Hematopoietic multipotent progenitor cell (in vitro differentiated cells): ENCODE data around the gene SBNO1. TPM values are rescaled to one million over a fixed set of nuclear protein-coding genes. Genes with fewer than 3 reads are reported as not detected.
"Not testable (repeated sequence)": the region's sequence is repeated elsewhere in the genome, so short reads cannot be mapped to it uniquely, and the experiment has no call there.

Experiments used
- DNase-seq, 3 donors: peaks; one replicate each; pipeline ENCODE4 v3.0.0-alpha.2; 2011 to 2015; ENCODE audit warnings: low read depth in 2 of 3, low spot score in 2 of 3
- total RNA-seq: library from RNA; depleted of rRNA; stranded (reverse); fragments of >200 nt; gene quantifications from one replicate; pipeline ENCODE4 v1.2.3, GENCODE V29; 2012

The SBNO1 gene
- total RNA-seq: 11.8 TPM

DNA sequence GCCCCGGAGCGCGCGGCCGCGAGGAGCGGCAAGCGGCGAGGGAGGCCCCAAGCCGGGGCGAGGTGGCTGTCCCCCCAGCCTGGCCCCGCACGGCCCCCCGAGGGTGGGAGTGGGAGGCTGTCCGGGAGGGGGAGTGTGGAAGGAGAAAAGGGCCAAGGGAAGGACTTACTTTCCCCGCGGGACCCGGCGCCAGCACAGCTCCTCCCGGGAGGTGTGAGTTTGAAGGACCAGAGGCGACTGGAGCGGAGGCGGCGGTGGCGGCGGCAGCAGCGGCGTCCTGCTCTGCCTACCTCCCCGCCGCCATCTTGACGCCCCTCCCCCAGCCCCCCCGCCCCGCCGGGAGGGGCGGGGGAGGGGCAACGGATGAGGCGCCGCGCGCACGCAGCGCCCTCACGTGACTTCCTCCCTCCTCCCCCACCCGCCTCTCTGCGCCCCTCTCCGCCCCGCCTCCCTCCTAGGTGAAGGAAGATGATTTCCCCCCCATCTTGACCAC lies at the start of gene SBNO1:
Gene SBNO1 (minus strand): TSS at position 316 of the 493 bp plus-strand sequence. CDS start 14,406 bp downstream, outside the sequence.
- peak; percentile 89 to 94 (median 91) for DNase-seq

DNA sequence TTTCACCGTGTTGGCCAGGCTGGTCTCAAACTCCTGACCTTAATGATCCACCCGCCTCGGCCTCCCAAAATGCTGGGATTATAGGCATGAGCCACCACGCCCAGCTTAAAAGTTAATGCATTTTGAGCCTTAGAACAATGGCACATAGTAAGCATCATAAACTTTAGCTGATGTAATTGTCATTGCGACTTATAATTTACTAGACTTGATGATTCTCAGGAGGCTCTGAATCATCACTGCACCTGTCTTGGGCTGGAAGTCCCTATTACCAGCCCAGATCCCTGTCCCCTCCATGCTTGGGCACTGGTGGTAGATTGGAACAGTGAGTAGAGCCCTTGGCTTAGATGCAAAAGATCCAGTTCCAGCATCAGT lies 45.4 kb upstream of the SBNO1 start:
- no peak for DNase-seq

DNA sequence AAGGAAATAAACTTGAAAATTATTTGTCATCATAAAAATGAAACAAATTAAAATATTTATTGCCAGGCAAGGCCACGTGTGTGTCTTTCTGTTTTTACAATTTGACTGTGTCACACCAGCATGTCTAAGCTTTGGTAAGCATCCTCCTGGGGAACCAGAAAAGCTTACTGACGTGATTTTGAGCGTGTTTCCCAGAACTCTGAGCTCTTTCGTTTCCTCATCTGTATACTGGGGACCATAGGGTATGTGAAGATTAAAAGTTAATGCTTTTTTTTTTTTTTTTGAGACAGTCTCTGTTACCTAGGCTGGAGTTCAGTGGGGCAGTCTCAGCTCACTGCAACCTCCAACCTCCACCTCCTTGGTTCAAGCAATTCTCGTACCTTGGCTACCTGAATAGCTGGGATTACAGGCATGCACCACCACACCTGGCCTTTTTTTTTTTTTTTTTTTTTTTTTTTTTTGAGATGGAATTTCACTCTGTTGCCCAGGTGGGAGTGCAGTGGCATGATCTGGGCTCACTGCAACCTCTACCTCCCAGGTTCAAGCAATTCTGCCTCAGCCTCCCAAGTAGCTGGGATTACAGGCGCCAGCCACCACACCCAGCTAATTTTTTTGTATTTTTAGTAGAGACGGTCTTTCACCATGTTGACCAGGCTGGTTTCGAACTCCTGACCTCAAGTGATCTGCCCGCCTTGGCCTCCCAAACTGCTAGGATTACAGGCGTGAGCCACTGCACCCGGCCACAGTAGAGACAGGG lies 44.8 kb upstream of the SBNO1 start:
- DNase-seq: not testable (repeated sequence)

DNA sequence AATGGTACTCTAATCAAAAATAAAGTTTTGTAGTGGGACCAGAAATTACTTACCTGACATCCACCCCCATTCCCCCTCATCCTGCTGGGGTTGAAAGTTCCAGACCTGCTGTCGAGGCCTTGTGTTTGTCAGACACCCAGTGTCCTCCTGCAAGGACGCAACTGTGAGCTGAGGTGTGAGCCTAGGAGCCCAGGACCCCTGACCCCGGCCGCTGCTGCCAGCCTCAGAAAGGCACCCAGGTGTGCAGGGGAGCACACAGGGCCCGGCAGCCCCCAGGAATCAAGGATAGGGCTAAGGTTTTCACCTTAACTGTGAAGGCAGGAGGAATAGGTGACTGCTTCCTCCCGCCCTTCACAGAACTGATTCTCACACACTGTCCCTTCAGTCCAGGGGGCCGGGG lies 44.0 kb upstream of the SBNO1 start:
- DNase-seq: not testable (repeated sequence)

DNA sequence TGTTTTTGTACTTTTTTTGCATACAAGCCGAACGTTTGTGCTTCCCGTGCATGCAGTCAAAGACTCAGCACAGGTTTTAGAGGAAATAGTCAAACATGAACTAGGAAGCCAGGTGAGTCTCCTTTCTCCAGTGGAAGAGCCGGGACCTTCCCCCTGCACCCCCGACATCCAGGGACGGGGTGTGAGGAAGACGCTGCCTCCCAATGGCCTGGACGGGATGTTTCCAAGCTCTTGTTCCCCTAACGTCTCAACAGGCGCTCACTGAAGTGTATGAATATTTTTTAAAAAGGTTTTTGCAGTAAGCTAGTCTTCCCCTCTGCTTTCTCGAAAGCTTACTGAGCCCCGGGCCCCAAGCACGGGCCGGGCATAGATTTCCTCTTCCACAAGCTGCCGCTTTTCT lies 43.3 kb upstream of the SBNO1 start:
- DNase-seq: not testable (repeated sequence)

DNA sequence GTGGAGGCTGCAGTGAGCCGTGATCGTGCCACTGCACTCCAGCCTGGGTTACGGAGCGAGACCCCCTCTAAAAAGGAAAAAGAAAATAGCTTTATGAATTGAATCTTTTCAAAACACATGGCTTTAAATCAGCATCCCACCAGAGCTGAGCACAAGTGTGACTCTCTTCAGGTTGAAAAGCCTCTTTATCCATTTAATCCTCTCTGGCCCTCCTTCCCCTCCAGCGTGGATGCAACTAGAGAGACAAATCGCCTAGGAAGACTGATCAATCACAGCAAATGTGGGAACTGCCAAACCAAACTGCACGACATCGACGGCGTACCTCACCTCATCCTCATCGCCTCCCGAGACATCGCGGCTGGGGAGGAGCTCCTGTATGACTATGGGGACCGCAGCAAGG lies 42.6 kb upstream of the SBNO1 start:
- DNase-seq: not testable (repeated sequence)

DNA sequence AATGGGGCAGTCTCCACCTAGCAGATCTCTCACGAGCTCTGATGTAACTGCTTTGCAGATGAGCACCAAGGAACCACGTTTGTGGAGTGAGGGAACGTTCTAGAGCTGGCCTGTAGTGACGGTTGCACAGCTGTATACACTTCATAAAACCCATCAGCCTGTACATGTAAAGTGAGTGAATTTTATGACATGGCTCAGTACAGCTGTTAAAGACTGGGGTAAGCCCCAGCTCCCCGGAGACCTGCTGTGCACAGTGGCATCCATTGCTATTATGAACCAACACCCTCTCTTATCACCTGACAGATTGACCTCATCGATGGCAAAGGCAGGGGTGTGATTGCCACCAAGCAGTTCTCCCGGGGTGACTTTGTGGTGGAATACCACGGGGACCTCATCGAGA lies 39.9 kb upstream of the SBNO1 start:
- DNase-seq: no peak

DNA sequence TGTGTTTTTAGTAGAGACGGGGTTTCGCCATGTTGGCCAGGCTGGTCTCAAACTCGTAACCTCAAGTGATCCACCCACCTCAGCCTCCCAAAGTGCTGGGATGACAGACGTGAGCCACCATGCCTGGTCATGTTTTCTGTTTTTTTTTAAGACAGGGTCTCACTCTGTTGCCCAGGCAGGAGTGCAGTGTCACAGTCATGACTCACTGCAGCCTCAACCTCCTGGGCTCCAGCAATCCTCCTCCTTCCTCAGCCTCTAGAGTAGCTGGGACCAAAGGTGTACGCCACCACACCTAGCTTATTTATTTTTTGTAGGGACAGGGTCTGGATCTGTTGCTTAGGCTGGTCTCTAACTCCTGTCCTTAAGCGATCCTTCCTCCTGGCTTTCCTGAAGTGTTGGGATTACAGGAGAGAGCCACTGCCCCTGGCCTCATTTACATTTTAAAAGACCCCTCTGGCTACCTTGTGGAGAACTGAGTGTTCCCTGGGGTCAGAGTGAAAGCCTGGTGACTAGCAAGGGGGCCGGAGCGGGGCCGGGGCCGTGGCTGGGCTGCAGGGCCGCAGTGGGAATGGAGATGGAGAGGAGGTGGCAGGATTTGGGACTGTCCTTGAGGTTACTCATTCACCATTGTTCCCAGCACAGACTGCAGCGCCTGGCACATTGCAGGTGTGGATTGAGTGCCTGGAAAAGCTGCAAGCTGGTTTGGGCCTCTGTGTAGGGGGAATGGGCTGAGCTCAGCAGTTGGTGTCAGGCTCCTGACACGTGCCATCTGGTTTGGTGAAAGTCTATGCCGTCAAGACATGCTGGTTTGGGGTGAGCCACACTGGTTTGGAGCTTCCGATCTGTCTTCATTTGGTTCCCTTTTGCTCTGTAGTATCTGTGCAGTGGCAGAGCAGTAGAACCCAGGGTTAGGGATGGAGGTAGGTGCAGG lies 37.4 kb upstream of the SBNO1 start:
- DNase-seq: no peak

DNA sequence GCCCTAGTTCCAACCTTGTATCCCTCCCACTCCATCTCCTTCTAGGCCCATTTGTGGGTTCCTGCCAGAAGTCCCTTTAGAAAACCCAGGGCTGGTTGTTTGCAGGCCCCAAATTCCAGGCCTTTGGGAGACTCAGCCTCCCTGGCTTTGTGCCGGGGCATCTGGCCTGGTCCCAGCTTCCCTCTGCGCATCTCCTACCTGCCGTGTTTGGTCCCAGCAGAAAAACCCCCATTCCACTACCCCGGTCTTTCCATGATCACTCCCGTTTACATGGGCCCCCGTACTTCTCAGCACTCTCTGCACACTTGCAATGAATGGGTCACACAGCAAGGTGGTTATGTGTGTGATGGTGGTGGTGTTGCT lies 34.6 kb upstream of the SBNO1 start:
- DNase-seq: no peak

DNA sequence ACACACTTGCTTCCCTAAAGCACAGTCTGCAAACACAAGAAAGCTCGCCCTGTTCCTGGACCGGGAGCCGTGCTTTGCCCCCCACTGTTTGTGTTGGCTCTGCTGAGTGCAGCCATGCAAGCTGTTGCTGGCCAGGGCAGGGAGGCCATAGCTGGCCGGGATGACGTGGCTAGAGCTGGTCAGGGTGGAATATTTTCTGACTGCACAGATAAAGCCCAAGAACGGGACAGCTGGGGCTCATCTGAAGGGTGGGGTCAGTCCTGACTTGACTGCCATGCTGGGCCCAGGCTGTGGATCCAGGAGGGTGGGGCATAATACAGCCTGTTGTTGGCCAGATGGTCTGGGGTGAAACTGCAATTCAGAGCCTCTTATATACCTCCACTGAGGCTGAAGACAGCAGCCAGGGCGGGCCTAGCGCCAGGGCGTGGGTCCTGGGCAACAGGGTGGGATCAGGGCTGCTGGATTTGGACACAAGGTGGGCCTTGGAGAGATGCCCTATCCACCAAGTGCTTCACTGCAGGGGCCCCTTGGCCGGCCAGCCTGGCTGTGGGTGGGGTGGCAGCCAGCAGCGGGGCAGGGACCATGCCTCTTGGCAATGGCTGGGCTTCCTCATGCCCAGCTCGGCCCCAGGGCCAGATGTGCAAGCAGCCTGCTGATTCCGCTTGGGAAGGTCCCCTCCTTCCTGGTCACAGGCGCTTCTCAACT lies 34.1 kb upstream of the SBNO1 start:
- DNase-seq: no peak

DNA sequence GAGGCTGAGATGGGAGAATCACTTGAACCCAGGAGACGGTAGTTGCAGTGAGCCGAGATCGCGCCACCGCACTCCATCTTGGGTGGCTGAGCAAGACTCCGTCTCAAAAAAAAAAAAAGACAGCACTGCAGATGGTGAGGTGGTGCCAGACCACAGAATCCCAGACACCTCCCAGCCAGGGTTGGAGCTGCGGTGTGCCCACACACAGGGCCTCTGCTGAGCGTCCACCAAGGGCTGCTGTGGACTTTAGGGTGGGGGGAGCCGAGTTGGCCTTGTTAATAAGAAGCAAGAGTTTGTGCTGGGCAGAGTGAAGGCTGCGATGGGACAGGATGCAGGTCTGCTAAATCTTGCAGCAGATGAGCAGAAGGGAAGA lies 33.5 kb upstream of the SBNO1 start:
- DNase-seq: no peak

DNA sequence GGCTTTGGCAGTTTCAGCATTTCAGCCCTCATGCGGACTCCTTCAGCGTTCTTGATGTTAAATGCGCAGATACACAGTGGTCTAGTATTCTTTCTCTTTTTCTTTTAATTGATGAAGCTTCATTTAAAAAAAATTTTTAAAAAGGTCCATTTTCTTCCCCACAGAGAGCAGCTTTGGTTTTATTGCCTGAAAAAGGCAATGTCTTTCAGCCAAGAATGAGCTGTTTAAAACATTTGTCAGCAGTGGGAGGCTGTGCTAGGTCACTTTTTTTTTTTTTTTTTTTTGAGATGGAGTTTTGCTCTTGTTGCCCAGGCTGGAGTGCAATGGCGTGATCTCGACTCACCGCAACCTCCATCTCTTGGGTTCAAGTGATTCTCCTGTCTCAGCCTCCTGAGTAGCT lies 32.8 kb upstream of the SBNO1 start:
- no peak for DNase-seq

DNA sequence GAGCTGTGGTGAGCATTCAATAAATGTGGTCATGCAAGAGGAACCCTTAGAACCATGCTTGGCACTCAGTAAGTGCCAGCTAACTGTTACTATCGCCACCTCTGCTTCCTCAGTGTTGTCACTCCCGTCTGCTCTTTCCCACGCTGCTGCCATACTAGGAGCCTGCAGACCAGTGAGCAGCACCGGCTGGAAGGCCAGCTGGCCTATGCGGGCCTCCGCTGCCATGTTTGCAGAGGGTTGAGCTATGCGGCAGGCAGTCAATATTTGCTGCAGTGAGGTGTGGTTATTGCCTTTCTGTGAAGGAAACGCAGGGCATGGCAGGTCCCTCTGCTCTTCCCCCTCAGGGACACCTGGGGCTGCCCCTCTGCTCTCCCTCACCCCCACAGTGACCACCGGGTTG lies 32.3 kb upstream of the SBNO1 start:
- no peak for DNase-seq

DNA sequence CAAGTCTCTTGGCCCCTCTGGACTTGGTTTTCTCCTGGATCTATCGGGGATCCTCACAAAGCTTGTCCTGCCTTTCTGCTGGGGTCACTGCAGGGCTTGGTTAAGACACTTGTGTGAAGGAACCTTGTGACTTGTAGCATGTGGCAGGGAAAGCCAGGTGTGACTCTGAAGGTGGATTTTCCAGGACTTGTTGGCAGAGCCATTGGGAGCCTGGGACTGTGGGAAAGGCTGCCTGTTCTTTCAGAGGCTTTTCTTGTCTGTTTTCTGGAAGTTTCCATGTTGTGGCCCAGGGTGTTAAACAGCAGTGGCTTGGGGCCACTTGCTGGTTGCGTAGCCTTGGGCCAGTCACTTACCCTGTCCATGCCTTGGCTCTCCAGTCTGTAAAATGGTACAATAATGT lies 31.9 kb upstream of the SBNO1 start:
- no peak for DNase-seq

DNA sequence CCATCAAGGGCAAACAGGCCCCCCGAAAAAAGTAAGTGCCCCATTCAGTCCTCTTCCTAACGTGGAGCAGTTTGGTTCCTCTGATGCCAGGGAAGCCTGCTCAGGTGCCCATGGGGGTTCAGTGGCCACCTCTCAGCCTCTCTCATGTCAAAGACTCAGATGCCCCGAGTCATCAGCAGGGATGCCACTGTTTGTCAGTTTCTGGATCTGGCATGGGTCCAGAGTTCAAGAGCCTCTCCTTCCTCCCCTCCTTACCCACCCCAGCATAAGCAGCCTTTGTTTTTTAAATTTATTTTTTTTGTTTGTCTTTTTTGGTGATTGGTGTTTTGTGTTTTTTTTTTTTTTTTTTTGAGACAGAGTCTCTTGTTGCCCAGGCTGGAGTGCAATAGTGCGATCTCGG lies 30.6 kb upstream of the SBNO1 start:
- DNase-seq: no peak

DNA sequence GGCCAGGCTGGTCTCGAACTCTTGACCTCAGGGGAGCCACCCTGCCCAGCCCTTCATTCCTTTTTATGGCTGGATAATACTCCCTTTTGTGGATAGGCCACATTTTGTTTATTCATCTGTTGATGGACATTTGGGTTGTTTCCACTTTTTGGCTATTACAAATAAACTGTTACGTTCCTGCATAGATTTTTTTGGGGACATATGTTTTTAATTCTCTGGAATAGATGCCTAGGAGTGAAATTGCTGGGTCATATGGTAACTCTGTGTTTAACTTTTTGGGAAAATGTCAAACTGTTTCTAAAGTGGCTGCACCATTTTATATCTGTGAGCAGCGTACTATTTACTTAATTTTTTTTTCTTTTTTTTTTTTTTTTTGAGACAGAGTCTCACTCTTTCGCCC lies 29.1 kb upstream of the SBNO1 start:
- no peak for DNase-seq

DNA sequence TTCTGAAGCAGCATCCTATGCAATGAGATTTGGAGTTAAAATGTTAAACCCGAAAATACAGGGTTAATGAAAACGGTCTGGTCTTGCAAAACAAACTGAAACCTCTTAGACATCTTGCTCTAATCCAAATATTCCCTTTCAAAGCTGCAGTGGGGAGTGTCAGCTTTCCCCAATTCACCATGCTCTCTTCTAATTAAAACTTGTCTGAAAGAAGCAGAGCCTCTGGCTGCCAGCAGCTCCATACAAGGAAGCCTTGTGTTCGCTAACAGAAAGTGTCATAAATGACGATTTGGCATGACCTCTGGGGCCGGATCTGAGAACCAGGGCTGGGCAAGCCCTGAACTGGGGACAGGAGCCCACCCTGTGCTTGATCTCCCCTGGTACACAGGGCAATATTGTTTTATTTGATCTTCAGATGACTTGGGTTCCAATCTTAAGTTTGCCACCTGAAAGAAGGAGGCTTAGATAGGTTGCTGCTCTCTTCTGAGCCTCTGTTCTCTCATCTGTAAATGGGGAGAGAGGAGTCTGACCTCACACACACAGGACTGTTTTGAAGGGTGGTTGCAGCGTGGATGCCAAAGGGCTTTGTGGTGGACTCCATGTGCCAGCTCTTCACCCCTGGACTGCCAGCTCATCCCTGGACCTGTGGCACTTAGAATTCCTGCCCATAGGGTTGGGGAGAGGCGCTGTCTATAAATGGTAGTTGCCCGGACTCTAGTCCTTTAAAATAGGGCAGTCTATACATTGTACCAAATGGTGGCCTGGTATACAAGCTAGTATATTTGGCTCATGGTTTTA lies 27.1 kb upstream of the SBNO1 start:
- no peak for DNase-seq

DNA sequence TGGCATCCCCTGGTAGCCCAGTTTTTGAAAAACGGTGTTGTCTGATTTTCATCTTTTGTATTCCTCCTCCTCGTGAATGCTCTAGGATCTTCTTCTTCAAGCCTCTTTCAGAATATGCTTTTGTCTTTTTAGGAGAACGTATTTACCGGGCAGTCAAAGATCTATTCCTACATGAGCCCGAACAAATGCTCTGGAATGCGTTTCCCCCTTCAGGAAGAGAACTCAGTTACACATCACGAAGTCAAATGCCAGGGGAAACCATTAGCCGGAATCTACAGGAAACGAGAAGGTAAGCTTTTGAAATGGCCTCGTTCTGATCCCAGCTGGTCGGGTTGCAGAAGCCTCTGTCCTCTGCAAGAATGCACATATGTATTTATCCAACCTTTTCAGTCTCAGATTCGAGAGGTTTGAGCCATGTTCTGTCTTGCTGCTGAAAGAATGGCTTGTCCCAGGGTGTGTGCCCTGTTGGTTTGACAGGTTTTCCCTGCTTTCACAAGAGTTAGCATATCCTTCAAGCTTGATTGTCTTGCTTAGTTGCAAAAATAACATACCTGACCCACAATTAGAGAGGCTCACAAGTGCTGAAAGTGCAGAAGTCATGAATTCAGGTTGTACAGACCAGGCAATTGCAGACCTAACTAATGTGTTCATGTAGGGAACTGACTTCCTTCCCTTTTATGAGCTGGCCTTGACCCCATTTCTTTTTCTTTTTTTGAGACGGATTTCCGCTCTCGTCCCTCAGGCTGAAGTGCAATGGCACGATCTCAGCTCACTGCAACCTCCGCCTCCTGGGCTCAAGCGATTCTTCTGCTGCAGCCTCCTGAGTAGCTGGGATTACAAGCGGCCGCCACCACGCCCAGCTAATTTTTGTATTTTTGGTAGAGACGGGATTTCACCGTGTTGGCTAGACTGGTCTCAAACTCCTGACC lies 26.1 kb upstream of the SBNO1 start:
- DNase-seq: peak in 2 of 3 donors; percentile 29 to 62
